K562 (cell line): Measurements from ENCODE around the gene ZNF816. TPM values are rescaled to one million over a fixed set of nuclear protein-coding genes. Genes with fewer than 3 reads are reported as not detected.

ENCODE experiments used
- C11orf30 ChIP-seq: fragments of 450-650 bp; IDR thresholded peaks from 2 replicates; pipeline ENCODE4 v1.6.1; 2016; ENCODE audit warnings: low read depth, mild to moderate bottlenecking
- CGGBP1 ChIP-seq: fragments of 250-450 bp; sonication (Bioruptor Pico); IDR thresholded peaks from 2 replicates; pipeline ENCODE4 v1.9.0; 2021; ENCODE audit warnings: mild to moderate bottlenecking
- CHD7 ChIP-seq: fragments of 200-600 bp; sonication (generic); IDR thresholded peaks from one replicate; pipeline ENCODE4 v1.6.1; 2012; ENCODE audit warnings: mild to moderate bottlenecking, low read depth, low read length, inconsistent platforms
- CXXC5 ChIP-seq: fragments of 250-450 bp; sonication (Bioruptor Pico); IDR thresholded peaks from 2 replicates; pipeline ENCODE4 v1.8.0; 2022; ENCODE audit warnings: inconsistent platforms, mild to moderate bottlenecking, moderate library complexity
- DACH1 ChIP-seq: fragments of 450-650 bp; IDR thresholded peaks from 2 replicates; pipeline ENCODE4 v1.6.1; 2018; ENCODE audit not compliant: partially characterized antibody
- DLX4 ChIP-seq: fragments of 250-450 bp; sonication (Bioruptor Pico); IDR thresholded peaks from 2 replicates; pipeline ENCODE4 v1.6.1; 2021; ENCODE audit warnings: mild to moderate bottlenecking
- ELK1 ChIP-seq: sonication (generic); formaldehyde crosslinking; IDR thresholded peaks from 2 replicates; pipeline ENCODE4 v1.8.1; 2022; ENCODE audit warnings: missing genetic modification reagents
- NFXL1 ChIP-seq: fragments of 450-650 bp; formaldehyde crosslinking; IDR thresholded peaks from 2 replicates; pipeline ENCODE4 v1.4.0; 2021; ENCODE audit warnings: mild to moderate bottlenecking
- PCBP2 ChIP-seq: fragments of 200-400 bp; formaldehyde crosslinking; IDR thresholded peaks from 2 replicates; pipeline ENCODE4 v1.6.1; 2018; ENCODE audit warnings: low read length, low read depth, mild to moderate bottlenecking, moderate library complexity; ENCODE audit not compliant: poor library complexity, severe bottlenecking
- SAP30 ChIP-seq: fragments of 200-600 bp; sonication (generic); IDR thresholded peaks from 2 replicates; pipeline ENCODE4 v1.6.1; 2012; ENCODE audit warnings: borderline replicate concordance, low read depth, mild to moderate bottlenecking, moderate library complexity, low read length, control low read depth, inconsistent platforms; ENCODE audit not compliant: insufficient read depth, poor library complexity, severe bottlenecking
- THRB ChIP-seq: fragments of 450-650 bp; formaldehyde crosslinking; conservative IDR thresholded peaks from 2 replicates; pipeline ENCODE4 v1.4.0; 2022; ENCODE audit warnings: mild to moderate bottlenecking, missing genetic modification characterization
- polyA plus RNA-seq, 8 experiments: library from polyadenylated mRNA; depleted of rRNA in 4 of 8; stranded (reverse) in 5 of 8; unstranded in 3 of 8; fragments of >200 nt; fragmentation: Nextera tagmentation in 2 of 8; fragmentation: Illumina TruSeq in 1 of 8; extraction: Ambion mirVana in 2 of 8; extraction: Trizol in 1 of 8; gene quantifications; 2 replicates each; pipeline versions ENCODE4 v1.2.1 to v1.2.3, GENCODE V29; 2011 to 2014; ENCODE audit warnings: inconsistent platforms in 1 of 8, missing spikeins in 1 of 8
- total RNA-seq, 7 experiments: library from RNA; depleted of rRNA in 6 of 7; stranded (reverse); fragments of >200 nt in 6 of 7; fragmentation: Illumina TruSeq in 2 of 7; extraction: Trizol in 2 of 7; gene quantifications; 2 replicates each; pipeline versions ENCODE4 v1.2.1 to v1.2.3, GENCODE V29; 2011 to 2021; ENCODE audit warnings: low replicate concordance in 1 of 7

Gene ZNF816
- total and polyA plus RNA-seq, 9 of the 15 experiments (the other 6 are each of a cell fraction or from before 2014, with no cell fraction given): 8.6 to 23.4 (median 13.0) TPM

GRCh38 chr19:52993342-52994178, 30.9 kb upstream of the ZNF816 start (continued):
- TF ChIP-seq DACH1 (no peak), DLX4 (CRISPR knock-in tag) (no peak), CXXC5 (CRISPR knock-in tag) (no peak), SAP30 (no peak), NFXL1 (CRISPR knock-in tag) (no peak), PCBP2 (no peak), THRB (CRISPR knock-in tag) (no peak), CHD7 (no peak), CGGBP1 (CRISPR knock-in tag) (no peak), C11orf30 (no peak), ELK1 (CRISPR knock-in tag) (no peak)
